GM18508 (cell line): Measurements from ENCODE around the gene IRAK1.
"Not testable (repeated sequence)": the region's sequence is repeated elsewhere in the genome, so short reads cannot be mapped to it uniquely, and the experiment has no call there.

Experiments used
- ATAC-seq: cut with Tn5 transposase; IDR thresholded peaks from one replicate; pipeline ENCODE4 v1.9.1; 2021; ENCODE audit warnings: moderate number of reproducible peaks; ENCODE audit not compliant: insufficient read depth, unreplicated experiment

The IRAK1 gene

GRCh38 chrX:154004315-154004714 lies 15.4 kb downstream of the IRAK1 start:
- no peak for ATAC-seq

DNA sequence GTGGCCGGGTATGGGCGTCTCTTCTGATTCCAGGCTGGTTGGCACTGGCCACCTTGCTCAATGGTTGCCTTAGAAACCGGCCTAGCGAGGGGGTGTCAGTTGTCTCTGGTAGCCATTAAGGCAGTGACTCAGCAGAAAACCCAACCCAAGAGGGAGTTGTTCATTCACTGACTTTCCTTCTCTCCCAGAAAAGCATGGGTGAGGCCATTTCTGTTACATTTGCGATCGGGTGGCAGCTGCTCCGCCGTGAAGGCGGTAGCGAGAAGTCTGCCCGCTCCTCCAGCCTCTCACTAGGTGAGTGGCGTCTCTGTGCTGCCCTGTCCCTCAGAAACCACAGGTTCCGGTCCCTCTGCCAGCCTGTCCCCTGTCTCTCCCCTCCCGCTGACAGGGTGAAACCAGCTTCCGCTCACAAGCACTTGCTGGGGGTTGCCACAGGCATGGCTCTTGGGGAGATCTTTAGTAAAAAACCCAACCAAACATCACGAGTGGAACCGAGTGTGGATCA lies 17.4 kb downstream of the IRAK1 start:
- ATAC-seq: no peak

DNA sequence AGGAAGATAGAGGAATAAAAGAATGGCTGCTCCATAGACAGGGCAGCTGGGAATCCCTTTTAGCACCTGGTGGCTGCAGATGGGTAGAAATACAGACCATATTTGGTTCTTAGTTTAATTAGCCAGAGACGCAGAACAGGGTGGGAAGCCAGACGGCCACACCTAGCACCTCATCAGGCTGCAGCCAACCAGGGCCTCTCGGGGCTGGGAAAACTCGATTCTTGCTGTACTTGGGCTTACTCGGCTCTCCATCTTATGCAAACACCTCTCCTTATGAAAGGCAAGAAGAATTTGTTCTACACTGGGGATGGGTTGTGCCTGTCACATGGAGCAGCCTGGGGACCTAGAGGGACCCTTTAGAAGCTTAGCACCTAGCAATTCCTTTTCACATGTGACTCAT lies 19.7 kb downstream of the IRAK1 start:
- ATAC-seq: no peak

DNA sequence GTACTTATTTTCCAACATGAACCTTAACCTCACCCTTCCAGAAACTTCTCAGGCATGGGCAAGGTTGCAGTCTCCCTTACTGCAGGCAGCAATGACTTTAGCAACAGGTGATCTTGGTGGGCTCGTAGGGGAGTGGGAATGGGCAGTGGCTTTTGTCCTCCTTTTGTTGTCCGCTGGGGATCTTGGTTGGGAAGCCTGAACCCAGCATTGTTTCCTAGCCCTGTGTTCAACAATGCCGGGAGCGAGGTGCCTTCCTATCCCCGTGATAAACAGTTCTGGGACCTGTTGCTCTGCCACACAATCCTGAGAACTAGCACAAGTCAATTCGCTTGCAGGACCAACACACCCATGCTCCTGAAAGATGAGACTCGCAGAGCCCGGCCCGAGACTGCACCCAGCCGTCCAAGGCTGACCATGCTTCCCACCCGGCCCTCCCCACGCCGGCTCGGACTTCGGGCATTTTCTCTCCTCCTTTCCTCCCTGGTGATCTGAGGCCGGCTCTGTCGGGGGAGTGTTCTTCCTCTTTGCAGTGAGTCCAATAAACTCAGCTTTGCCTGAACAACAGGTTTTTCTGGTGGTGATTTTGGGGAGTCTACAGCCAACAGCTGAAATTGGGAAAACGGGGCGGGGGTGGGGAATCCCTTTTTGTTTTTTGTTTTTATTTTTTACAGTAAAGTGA lies 20.2 kb downstream of the IRAK1 start:
- ATAC-seq: no peak

- ATAC-seq: no peak
Observed at GRCh38 chrX:153995504-153995903, 24.2 kb downstream of the IRAK1 start.

GRCh38 chrX:153994398-153994797 lies 25.3 kb downstream of the IRAK1 start:
- not testable (repeated sequence) for ATAC-seq

- ATAC-seq: no peak
Observed at GRCh38 chrX:153993978-153994377, 25.7 kb downstream of the IRAK1 start.

- ATAC-seq: no peak
Observed at GRCh38 chrX:153993079-153993478, 26.6 kb downstream of the IRAK1 start.

- no peak for ATAC-seq
Observed at GRCh38 chrX:153992180-153992579, 27.5 kb downstream of the IRAK1 start.

DNA sequence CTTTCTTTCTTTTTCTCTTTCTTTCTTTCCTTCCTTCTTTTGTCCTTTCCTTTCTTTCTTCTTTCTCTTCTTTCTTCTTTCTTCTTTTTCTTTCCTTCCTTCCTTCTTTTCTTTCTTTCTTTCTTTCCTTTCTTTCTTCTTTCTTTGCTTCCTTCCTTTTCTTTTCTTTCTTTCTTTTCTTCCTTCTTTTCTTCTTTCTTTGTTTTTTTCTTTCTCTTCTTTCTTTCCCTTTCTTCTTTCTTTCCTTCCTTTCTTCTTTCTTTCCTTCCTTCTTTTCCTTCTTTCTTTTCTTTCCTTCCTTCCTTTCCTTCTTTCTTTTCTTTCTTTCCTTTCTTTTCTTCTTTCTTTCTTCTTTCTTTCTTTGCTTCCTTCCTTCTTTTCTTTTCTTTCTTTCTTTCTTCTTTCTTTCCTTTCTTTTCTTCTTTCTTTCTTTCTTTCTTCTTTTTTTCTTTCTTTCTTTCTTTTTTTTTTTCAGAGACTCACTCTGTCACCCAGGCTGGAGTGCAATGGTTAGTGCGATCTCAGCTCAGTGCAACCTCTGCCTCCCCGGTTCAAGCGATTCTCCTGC lies 28.6 kb downstream of the IRAK1 start:
- ATAC-seq: no peak

GRCh38 chrX:153989973-153990655 lies 29.6 kb downstream of the IRAK1 start:
- ATAC-seq: no peak

DNA sequence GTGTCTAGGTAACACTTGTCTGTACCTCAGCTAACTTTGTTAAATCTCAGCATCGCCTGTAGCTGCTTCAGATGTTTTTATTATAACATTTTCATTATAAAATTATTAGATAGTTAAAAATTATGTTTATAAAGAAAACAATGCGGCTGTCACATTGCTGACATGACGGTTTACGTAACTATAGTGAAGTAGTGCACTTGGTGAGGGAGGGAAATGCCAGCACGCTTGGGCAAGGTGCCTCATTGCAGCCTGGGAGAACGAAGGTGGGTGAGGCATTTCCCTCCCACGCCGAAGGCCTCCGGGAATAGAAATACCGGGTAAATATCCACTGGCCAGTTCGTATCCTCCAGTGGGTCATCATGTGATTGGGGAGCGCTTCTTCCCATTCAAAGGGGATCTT lies 31.2 kb downstream of the IRAK1 start:
- no peak for ATAC-seq

DNA sequence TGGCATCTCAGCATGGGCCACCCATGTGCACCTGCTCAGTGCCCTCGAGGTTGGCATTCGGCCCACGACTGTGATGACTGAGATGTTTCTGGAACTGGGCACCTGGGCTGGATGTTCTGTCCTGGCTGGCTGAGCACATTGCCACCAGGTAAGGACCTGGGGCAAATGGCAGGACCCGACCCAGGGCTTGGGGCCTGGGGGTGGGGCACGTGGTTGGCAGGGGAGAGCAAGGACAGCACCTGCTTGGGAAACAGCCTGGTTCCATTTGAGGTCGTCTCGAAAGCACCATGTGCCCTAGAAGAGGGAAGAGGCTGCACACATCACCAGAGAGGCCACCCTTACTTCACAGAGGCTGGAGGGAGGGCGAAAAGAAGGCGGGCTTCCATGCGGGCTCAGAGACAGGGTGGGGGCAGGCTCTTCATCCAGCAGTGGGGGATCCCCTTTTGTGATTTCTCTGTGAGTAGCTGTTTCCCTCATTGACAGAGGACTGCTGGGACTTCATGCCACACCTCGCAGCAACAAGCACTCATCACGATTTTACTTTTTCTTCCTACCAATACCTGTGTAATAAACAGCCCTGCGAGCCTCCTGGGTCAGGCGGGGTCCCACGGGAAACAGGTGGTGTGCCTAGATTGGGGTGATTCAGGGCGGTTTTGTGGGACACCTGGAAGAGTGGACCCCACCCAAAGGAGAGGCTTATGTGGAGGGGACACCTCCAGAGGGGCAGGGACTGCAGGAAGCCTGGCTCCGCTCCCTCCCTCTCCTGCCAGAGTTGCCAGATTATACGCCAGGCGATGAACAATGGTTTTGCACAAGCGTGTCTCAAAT lies 35.1 kb downstream of the IRAK1 start:
- no peak for ATAC-seq

DNA sequence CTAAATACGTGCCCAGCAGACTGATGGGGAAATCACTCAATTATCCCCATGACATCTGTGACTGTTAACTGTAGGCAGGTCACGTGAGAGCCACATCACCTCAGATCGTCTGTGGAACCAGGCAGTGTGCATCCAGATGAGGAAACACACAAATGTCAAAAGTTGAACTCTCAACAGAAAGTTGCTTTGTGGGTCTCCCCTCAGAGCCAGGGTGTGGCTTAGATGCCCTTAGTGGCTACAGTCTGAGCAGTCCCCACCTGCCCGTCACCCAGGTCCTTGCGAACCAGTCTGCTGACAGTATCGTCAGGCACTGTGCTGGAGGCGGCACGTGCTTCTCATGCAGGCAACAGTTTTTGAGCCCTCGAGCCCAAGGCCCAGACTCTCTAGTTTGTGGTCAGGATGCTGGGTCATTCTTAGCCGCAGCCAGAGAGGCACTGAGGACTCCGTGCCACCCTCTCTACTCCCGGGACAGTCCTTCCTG lies 36.3 kb downstream of the IRAK1 start:
- ATAC-seq: no peak

- no peak for ATAC-seq
Observed at GRCh38 chrX:153981771-153982533, 37.8 kb downstream of the IRAK1 start.

DNA sequence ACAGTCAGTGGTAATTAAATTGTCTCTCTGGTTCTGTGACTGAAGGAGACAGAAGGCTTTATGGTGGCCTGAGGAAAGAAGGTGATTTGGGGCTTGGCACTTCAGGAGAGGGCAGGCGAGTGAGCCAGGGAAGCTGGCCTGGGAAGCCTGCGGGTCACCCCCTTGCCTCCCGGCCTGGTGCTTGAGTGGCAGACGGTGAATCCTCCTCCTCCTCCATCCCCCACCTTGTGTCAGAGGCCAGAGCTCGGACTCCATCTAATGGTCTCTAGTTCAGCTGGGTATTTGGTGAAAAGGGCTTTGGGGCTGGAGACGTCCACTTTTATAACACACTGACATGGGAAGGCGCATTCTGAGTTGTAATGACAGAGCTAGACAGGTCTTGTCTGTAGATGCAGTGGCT lies 38.5 kb downstream of the IRAK1 start:
- no peak for ATAC-seq

DNA sequence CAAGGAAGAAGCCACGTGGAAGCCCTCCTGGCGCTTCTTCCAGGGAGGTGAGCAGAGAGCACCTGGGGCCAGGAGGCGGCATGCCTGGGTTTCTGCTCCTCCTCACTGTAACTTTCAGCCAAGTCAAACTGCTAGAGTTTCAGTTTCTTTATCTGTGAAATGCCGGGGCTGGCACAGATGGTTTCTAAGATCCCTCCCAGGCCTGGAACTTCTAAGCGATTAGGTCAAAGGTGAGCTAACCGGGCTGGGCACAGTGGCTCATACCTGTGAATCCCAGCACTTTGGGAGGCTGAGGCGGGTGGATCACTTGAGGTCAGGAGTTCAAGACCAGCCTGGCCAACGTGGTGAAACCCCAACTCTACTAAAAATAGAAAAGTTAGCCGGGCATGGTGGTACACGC lies 39.3 kb downstream of the IRAK1 start:
- ATAC-seq: not testable (repeated sequence)

DNA sequence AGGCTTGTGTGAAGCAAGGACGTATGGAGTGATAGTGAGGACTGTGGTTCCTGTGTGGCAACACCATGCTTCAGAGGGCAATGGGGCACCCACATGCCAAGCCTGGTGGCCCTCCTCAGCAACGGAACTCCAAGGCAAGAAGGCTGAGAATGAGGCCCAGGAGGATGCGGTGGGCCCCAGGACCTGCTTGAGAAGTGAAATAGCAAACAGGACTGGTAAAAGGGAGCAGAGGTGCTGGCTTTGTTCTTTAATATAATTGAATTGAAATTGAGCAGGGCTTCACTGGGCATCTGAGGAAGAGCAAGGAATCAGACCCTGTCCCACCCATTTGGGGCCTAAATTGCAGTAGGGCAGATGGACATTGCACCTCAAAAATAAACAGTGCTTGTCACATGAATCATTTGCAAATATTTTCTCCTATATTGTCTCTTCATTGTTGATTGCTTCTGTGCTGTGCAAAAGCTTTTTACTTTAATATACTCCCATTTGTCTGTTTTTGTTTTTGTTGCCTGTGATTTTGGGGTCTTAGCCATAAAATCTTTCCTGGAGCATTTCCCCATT lies 44.9 kb downstream of the IRAK1 start:
- no peak for ATAC-seq

GRCh38 chrX:153974003-153974725 lies 45.5 kb downstream of the IRAK1 start:
- ATAC-seq: no peak
